Daoy (cell line): ENCODE measurements around the gene CHN1. TPM values are rescaled to one million over a fixed set of nuclear protein-coding genes. Genes with fewer than 3 reads are reported as not detected.

Source experiments
- DNase-seq: peaks from one replicate; pipeline ENCODE4 v3.0.0-alpha.2; 2015; ENCODE audit warnings: low read depth
- total RNA-seq: library from RNA; depleted of rRNA; stranded (reverse); fragments of >200 nt; shearing (Covaris generic); gene quantifications from 2 replicates; pipeline ENCODE4 v1.2.3, GENCODE V29; 2014

The CHN1 gene
- total RNA-seq, 1 experiment from 2014 or later = 27.4 TPM

GRCh38 chr2:174787487-174788205 is 217.5 kb downstream of the CHN1 start:
- DNase-seq = peak; percentile 71

GRCh38 chr2:174786066-174786725 is 219.0 kb downstream of the CHN1 start:
- no peak for DNase-seq

- DNase-seq = no peak
Measured at GRCh38 chr2:174785481-174785880, 219.7 kb downstream of the CHN1 start.

- DNase-seq = no peak
Measured at GRCh38 chr2:174784909-174785308, 220.3 kb downstream of the CHN1 start.

- DNase-seq = no peak
Measured at GRCh38 chr2:174784316-174784715, 220.9 kb downstream of the CHN1 start.

GRCh38 chr2:174781996-174782395 is 223.2 kb downstream of the CHN1 start:
- DNase-seq = no peak

- DNase-seq = no peak
Measured at GRCh38 chr2:174781298-174781697, 223.9 kb downstream of the CHN1 start.

- DNase-seq = no peak
Measured at GRCh38 chr2:174780856-174781255, 224.3 kb downstream of the CHN1 start.

- no peak for DNase-seq
Measured at GRCh38 chr2:174780191-174780840, 224.9 kb downstream of the CHN1 start.

GRCh38 chr2:174779361-174779928 is 225.7 kb downstream of the CHN1 start:
- peak; percentile 53 for DNase-seq

GRCh38 chr2:174778085-174778981 is 226.8 kb downstream of the CHN1 start:
- DNase-seq = peak; percentile 89

GRCh38 chr2:174777347-174778084 is 227.7 kb downstream of the CHN1 start:
- no peak for DNase-seq

- no peak for DNase-seq
Measured at GRCh38 chr2:174776675-174777074, 228.5 kb downstream of the CHN1 start.

- DNase-seq = no peak
Measured at GRCh38 chr2:174776223-174776622, 229.0 kb downstream of the CHN1 start.

- DNase-seq = no peak
Measured at GRCh38 chr2:174775571-174775980, 229.6 kb downstream of the CHN1 start.

GRCh38 chr2:174774886-174775285 is 230.3 kb downstream of the CHN1 start:
- no peak for DNase-seq

- no peak for DNase-seq
Measured at GRCh38 chr2:174773215-174773614, 232.0 kb downstream of the CHN1 start.

GRCh38 chr2:174772472-174772801 is 232.7 kb downstream of the CHN1 start:
- no peak for DNase-seq

- peak; percentile 76 for DNase-seq
Measured at GRCh38 chr2:174771631-174772471, 233.3 kb downstream of the CHN1 start.

GRCh38 chr2:174771136-174771535 is 234.0 kb downstream of the CHN1 start:
- no peak for DNase-seq
